GM13976 (cell line): ENCODE data around the gene METRN.

Experiments
- DNase-seq: peaks from one replicate; pipeline ENCODE4 v3.0.0; 2012; ENCODE audit warnings: low spot score
- in situ Hi-C: fragments of 300-500 bp; cut with MboI; formaldehyde crosslinking; loops from one replicate; pipeline ENCODE4 v1.12.0; 2022; ENCODE audit warnings: low sequenced_read_pairs, mixed read lengths, inconsistent platforms; ENCODE audit not compliant: unreplicated experiment
- TF ChIP-seq, protein P1 (sequence below): IDR thresholded peaks from 2 replicates; pipeline ENCODE4 v1.5.1; 2012; ENCODE audit warnings: borderline replicate concordance, mild to moderate bottlenecking; ENCODE audit not compliant: insufficient read depth; ENCODE audit errors: extremely low read depth, missing control alignments, control extremely low read depth

The METRN gene

DNA sequence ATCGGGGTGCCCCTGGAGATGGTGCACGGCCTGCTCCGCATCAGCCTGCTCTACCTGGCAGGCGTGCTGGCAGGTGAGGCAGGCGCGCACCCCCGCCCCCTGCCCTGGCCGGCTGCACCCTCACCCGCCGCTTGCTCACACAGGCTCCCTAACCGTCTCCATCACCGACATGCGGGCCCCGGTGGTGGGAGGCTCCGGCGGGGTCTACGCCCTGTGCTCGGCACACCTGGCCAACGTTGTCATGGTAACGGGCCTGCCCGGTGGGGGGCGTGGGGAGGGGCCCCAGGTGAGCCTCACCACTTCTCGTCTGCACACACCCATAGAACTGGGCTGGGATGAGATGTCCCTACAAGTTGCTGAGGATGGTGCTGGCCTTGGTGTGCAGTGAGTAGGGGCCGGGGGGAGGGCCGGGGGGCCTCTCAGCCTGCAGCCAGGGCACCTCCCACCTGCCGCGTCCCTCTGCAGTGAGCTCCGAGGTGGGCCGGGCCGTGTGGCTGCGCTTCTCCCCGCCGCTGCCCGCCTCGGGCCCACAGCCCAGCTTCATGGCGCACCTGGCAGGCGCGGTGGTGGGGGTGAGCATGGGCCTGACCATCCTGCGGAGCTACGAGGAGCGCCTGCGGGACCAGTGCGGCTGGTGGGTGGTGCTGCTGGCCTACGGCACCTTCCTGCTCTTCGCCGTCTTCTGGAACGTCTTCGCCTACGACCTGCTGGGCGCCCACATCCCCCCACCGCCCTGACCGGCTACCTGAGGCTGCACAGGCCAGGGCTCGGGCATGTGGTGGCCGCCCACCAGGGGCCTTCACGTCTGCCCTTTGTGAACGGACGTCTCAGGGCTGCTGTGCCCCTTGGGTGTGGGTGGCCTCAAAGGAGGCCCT, 37.4 kb upstream of the METRN start:
- in situ Hi-C loops: no loop called here
- TF ChIP-seq, protein P1, sequence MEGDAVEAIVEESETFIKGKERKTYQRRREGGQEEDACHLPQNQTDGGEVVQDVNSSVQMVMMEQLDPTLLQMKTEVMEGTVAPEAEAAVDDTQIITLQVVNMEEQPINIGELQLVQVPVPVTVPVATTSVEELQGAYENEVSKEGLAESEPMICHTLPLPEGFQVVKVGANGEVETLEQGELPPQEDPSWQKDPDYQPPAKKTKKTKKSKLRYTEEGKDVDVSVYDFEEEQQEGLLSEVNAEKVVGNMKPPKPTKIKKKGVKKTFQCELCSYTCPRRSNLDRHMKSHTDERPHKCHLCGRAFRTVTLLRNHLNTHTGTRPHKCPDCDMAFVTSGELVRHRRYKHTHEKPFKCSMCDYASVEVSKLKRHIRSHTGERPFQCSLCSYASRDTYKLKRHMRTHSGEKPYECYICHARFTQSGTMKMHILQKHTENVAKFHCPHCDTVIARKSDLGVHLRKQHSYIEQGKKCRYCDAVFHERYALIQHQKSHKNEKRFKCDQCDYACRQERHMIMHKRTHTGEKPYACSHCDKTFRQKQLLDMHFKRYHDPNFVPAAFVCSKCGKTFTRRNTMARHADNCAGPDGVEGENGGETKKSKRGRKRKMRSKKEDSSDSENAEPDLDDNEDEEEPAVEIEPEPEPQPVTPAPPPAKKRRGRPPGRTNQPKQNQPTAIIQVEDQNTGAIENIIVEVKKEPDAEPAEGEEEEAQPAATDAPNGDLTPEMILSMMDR: no peak
- no peak for DNase-seq

DNA sequence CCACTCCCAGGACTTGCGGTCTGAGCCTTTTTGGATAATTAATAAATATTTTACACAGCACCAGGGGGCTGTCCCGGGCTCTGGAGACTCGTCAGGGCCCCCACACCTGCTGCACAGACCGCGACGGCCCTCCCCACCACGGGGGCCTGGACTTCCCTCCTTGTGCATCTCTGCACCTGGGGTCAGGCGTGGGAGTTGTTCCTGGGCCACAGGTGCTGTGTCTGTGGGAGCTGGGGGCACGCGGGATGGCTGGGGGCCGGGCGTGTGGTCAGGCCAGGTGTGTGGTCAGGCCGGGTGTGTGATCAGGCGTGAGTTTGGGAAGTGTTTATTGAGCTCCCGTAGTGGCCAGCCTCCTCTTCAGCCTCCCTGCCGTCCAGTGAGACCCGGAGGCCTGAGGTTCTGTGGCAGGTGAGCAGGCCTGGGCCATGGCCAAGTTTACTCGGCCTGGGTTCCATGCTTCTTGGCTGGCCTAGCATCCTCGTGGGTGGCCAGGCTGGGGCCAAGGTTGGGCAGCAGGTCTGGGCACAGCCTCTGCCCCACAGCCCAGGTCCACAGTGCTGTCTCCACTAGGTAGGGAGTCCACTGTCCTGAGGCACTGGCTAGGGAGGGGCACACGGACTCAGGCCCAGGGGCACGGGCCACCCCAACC, 36.6 kb upstream of the METRN start:
- in situ Hi-C loops: no loop called here
- TF ChIP-seq, protein P1: no peak
- DNase-seq: no peak

DNA sequence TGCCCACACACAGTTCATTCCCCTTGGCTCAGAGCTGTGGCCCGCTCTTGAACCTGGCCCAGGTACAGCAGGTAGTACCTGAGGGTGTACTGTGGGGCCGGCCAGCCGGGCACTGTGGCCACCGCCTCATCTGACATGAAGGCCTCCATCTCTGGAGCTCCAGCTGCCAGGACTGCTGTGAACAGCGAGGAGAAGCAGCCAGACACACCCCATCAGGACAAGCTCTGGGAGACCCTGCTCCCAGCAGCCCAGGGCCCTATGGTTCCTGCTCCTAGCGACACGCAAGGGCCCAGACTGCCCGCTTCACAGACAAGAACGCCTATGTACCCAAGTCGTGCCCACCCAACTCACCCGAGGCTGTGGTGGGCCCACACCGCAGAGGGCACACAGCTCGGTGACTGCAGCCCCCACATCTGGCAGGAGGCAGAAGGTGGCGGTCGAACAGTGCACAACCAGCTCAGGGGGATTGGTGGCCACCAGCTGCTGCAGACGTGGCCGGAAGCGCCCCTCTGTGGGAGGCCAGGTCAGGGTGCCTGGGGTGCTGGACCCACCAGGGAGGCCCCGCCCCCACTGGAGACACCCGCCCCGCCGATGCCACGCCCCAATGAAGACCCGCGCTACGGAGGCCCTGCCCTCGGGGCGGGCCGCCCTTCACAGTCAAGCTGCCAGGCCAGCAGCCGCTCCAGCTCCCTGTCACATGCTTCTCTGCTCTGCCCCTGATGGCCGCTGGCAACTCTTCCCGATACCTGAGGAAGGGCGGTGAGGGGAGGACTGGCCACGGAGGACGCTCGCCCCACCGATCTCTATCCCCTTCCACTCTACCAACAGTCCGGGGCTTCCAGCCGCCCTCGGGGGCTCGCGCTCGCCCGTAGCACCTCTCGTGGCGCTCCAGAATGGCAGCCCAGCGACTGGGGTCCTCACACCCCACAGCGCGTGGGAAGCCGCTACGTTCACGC, 35.8 kb upstream of the METRN start:
- in situ Hi-C loops: no loop called here
- DNase-seq: peak; percentile 64
- TF ChIP-seq, protein P1: no peak

DNA sequence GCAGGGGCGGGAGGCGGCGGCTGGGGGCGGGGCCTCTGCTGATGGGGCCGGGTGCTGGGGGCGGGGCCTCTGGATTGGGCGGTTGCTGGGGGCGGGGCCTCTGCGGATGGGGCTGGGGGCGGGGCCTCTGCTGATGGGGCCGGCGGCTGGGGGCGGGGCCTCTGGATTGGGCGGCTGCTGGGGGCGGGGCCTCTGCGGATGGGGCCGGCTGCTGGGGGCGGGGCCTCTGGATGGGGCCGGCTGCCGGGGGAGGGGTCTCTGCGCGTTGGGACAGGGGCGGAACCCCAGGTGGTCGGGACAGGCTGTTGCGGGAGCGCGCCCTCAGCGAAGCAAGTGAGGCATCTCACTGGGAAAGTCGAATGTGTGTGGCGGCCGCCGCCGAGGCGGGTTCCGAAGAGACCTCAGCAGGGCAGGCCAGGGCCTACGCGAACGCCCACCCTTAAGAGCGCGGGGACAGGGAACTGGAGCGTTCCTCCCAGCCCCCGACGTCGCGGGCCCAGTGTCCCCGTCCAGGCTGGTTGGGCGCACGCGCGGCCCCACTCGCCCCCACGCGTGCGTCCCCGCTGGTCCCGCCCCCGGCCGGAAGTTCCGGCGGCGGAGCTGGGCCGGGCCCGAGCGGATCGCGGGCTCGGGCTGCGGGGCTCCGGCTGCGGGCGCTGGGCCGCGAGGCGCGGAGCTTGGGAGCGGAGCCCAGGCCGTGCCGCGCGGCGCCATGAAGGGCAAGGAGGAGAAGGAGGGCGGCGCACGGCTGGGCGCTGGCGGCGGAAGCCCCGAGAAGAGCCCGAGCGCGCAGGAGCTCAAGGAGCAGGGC, 34.9 kb upstream of the METRN start, which contains the start of gene STUB1:
Gene STUB1 (plus strand): TSS at position 597 of the 811 bp plus-strand sequence. CDS start 116 bp downstream, at position 713.
- DNase-seq: peak; percentile 89
- TF ChIP-seq, protein P1: no peak
- in situ Hi-C loops: no loop called here

DNA sequence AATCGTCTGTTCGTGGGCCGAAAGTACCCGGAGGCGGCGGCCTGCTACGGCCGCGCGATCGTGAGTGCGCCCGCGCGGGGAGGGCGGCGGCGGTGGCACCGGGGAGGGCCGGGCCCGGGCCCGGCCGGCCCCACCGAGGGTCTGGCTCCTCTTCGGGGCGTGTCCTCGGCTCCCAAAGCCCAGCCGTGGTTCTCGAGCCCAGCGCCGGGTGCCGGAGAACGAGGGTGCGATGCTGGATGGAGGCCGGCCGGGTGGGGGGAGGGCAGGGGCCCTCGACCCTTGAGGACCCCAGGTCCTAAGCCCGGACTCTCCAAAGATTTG, 34.3 kb upstream of the METRN start:
- TF ChIP-seq, protein P1: no peak
- in situ Hi-C loops: no loop called here

More for the DNA sequence above, 34.3 kb upstream of the METRN start:
- no peak for DNase-seq
